ENCODE results near the gene CDC34. TPM values are rescaled to one million over a fixed set of nuclear protein-coding genes. Genes with fewer than 3 reads are reported as not detected.

The CDC34 gene
- total and polyA plus RNA-seq, 9 of the 15 experiments (the other 6 are each of a cell fraction or from before 2014, with no cell fraction given), result 0.80 to 203 (median 65.5) TPM

GRCh38 chr19:532561-533363, 1.2 kb downstream of the CDC34 start (continued):
- TF ChIP-seq ZNF318 (IDR thresholded peaks at IDR 0.05; ENCODE audit: borderline replicate concordance in 1 of 2, low read depth in 1 of 2) (no peak), TBL1XR1 (IDR thresholded peaks at IDR 0.05; ENCODE audit: low read length in 2 of 2) (peak in 1 of 2 experiments; percentile 37; a peak in 1 of 4 replicates), ZNF583 (CRISPR knock-in tag; IDR thresholded peaks at IDR 0.05) (no peak), MGA (IDR thresholded peaks at IDR 0.05) (peak; percentile 39; the same call in 1 of the 2 replicates), EHMT2 (IDR thresholded peaks at IDR 0.05) (no peak), SMAD1 (IDR thresholded peaks at IDR 0.05; ENCODE audit: low read depth, low read length, partially characterized antibody) (no peak), NFIC (IDR thresholded peaks at IDR 0.05) (peak; percentile 50; the same call in 1 of the 2 replicates)

Measured in K562 (cell line).